Endothelial cell of umbilical vein (primary cell): Measurements from ENCODE around the gene CTIF. TPM values are rescaled to one million over a fixed set of nuclear protein-coding genes. Genes with fewer than 3 reads are reported as not detected.

ENCODE experiments used
- BruUV-seq: library from RNA; stranded (reverse); fragments of 400-500 nt; replicated peaks from 2 replicates; lab custom pipeline; 2021; lab: Mats Ljungman, UMichigan
- CTCF ChIA-PET: fragments of 300-600, 350-600 bp; sonication (Branson Sonifier 250); formaldehyde crosslinking; loops from one replicate; lab custom pipeline; 2021; ENCODE audit warnings: antibody characterized with exemption, inconsistent platforms; lab: Charles Lee
- POLR2A ChIA-PET: fragments of 300-600, 350-600 bp; sonication (Branson Sonifier 250); formaldehyde crosslinking; loops from one replicate; lab custom pipeline; 2021; ENCODE audit warnings: antibody characterized with exemption, inconsistent platforms; lab: Charles Lee
- DNase-seq: peaks from one replicate; pipeline ENCODE4 v3.0.0-alpha.2; 2011; ENCODE audit warnings: low read depth, low spot score
- FAIRE-seq: peaks from 2 replicates; lab custom pipeline; 2011; peaks lifted over from hg19 to GRCh38; lab: Jason Lieb, UNC
- H2AFZ ChIP-seq: 2 replicates; pipeline ENCODE4 v1.6.0; 2012; ENCODE audit warnings: low read depth, low read length, control low read depth, inconsistent platforms
- H3K27ac ChIP-seq: 2 replicates; pipeline ENCODE4 v1.5.1; 2011; ENCODE audit warnings: low read depth, mild to moderate bottlenecking, control low read depth, low read length, moderate library complexity; ENCODE audit not compliant: insufficient read depth
- H3K27me3 ChIP-seq, 2 experiments: 2 replicates each; pipeline versions ENCODE4 v1.6.0 to v1.6.1; 2011; ENCODE audit warnings: low read length in 2 of 2, mixed read lengths in 1 of 2; ENCODE audit not compliant: control insufficient read depth in 2 of 2, insufficient read depth in 2 of 2
- H3K36me3 ChIP-seq, 2 experiments: 2 replicates in 1 of 2; 3 replicates in 1 of 2; pipeline ENCODE4 v1.5.1; 2011; ENCODE audit warnings: low read length in 2 of 2, mild to moderate bottlenecking in 1 of 2, moderate library complexity in 1 of 2; ENCODE audit not compliant: control insufficient read depth in 2 of 2, insufficient read depth in 2 of 2; ENCODE audit errors: extremely low read depth in 1 of 2
- H3K4me1 ChIP-seq: 3 replicates; pipeline ENCODE4 v1.5.1; 2011; ENCODE audit warnings: mild to moderate bottlenecking, low read length; ENCODE audit not compliant: control insufficient read depth, insufficient read depth; ENCODE audit errors: extremely low read depth
- H3K4me2 ChIP-seq: 2 replicates; pipeline ENCODE4 v1.6.1; 2011; ENCODE audit warnings: low read length, control low read depth, mixed read lengths; ENCODE audit not compliant: insufficient read depth
- H3K4me3 ChIP-seq, 3 experiments: fragments of 200-600 bp in 1 of 3; sonication (generic), shearing (Covaris generic) in 1 of 3; replicated peaks in 1 of 3; 2 replicates each; pipeline ENCODE4 v1.5.1; 2011 to 2016; ENCODE audit warnings: control low read depth in 3 of 3, low read length in 3 of 3, mild to moderate bottlenecking in 2 of 3, inconsistent platforms in 1 of 3, low read depth in 1 of 3, moderate library complexity in 1 of 3; ENCODE audit not compliant: insufficient read depth in 1 of 3
- H3K79me2 ChIP-seq: 2 replicates; pipeline ENCODE4 v1.6.0; 2012; ENCODE audit warnings: low read length, inconsistent platforms; ENCODE audit not compliant: control insufficient read depth, insufficient read depth
- H3K9ac ChIP-seq: replicated peaks from 2 replicates; pipeline ENCODE3; 2011; ENCODE audit warnings: low read length, control low read depth; ENCODE audit not compliant: insufficient read depth; ENCODE audit errors: extremely low read depth
- H3K9me1 ChIP-seq: replicated peaks from 3 replicates; pipeline ENCODE4 v1.6.0; 2011; ENCODE audit warnings: mild to moderate bottlenecking, low read length; ENCODE audit not compliant: control insufficient read depth, insufficient read depth; ENCODE audit errors: extremely low read depth
- H3K9me3 ChIP-seq: replicated peaks from 2 replicates; pipeline ENCODE4 v1.5.1; 2012; ENCODE audit warnings: low read length, inconsistent platforms; ENCODE audit not compliant: control insufficient read depth, insufficient read depth
- H4K20me1 ChIP-seq: replicated peaks from 2 replicates; pipeline ENCODE3; 2011; ENCODE audit warnings: mild to moderate bottlenecking, low read length; ENCODE audit not compliant: control insufficient read depth, insufficient read depth; ENCODE audit errors: extremely low read depth
- CTCF ChIP-seq, 2 donors: IDR thresholded peaks; 1 replicate in 1 of 2; 2 replicates in 1 of 2; pipeline ENCODE4 v1.5.1; 2011; ENCODE audit warnings: low read length in 2 of 2, mild to moderate bottlenecking in 2 of 2, moderate library complexity in 2 of 2, control low read depth in 1 of 2, inconsistent platforms in 1 of 2, low read depth in 1 of 2; ENCODE audit not compliant: insufficient read depth in 1 of 2; ENCODE audit errors: extremely low read depth in 1 of 2
- EZH2 ChIP-seq: IDR thresholded peaks from 2 replicates; pipeline ENCODE4 v1.6.1; 2012; ENCODE audit warnings: borderline replicate concordance, low read depth, mild to moderate bottlenecking, moderate library complexity, low read length, inconsistent platforms; ENCODE audit not compliant: severe bottlenecking
- FOS ChIP-seq: IDR thresholded peaks from 2 replicates; pipeline ENCODE4 v1.6.1; 2011; ENCODE audit warnings: mild to moderate bottlenecking, low read length, moderate library complexity, borderline replicate concordance; ENCODE audit not compliant: insufficient read depth
- JUN ChIP-seq: IDR thresholded peaks from 2 replicates; pipeline ENCODE4 v1.6.1; 2011; ENCODE audit warnings: borderline replicate concordance, low read depth; ENCODE audit not compliant: insufficient read length, insufficient read depth
- dilution Hi-C: fragments of 300-500 bp; cut with MboI; formaldehyde crosslinking; loops from one replicate; pipeline ENCODE4 v1.15.0; 2019; ENCODE audit warnings: low sequenced_read_pairs; ENCODE audit not compliant: extremely low pct_ligation_motif_present
- intact Hi-C: fragments of 100-400 bp; cut with micrococcal nuclease; formaldehyde crosslinking; loops from one replicate; pipeline ENCODE4 v1.10.0; 2022
- polyA plus RNA-seq, 4 experiments: library from polyadenylated mRNA; depleted of rRNA in 3 of 4; stranded (reverse) in 3 of 4; unstranded in 1 of 4; fragments of >200 nt; gene quantifications; 2 replicates each; pipeline versions ENCODE4 v1.2.1 to v1.2.3, GENCODE V29; 2011 to 2012; ENCODE audit warnings: missing spikeins in 1 of 4
- total RNA-seq: library from RNA; stranded (reverse); gene quantifications from 2 replicates; pipeline ENCODE4 v1.2.3, GENCODE V29; 2021

The CTIF gene
- total and polyA plus RNA-seq, 2 donors (not counting 3 experiments of a cell fraction or from before 2014, with no cell fraction given) = 20.9 to 57.7 TPM

- no peaks in the 10 kb centered on the region for H3K9me1 ChIP-seq
- BruUV-seq = no TSS peak
- H4K20me1 ChIP-seq = no peaks in the 10 kb centered on the region
- peaks cover 0 to 12% of the 10 kb centered on the region in 2 experiments for H3K36me3 ChIP-seq
- DNase-seq (no peak), FAIRE-seq (no peak)
- H3K27ac ChIP-seq = no peak overlapping the region
- no peak overlapping the region for H3K4me3 ChIP-seq
- H3K79me2 ChIP-seq = no peaks in the 10 kb centered on the region
- ChIA-PET CTCF (no interaction called here), POLR2A (no interaction called here)
- H3K9ac ChIP-seq = no peak overlapping the region
- dilution Hi-C loops (no loop called here), intact Hi-C loops (no loop called here)
- no peaks in the 10 kb centered on the region for H3K9me3 ChIP-seq
- H3K27me3 ChIP-seq = no peaks in the 10 kb centered on the region
- no peak overlapping the region for H3K4me2 ChIP-seq
- H3K4me1 ChIP-seq = no peaks in the 10 kb centered on the region
- no peak overlapping the region for H2AFZ ChIP-seq
- no peak for TF ChIP-seq JUN
- no peak for TF ChIP-seq CTCF (IDR thresholded peaks at IDR 0.05; ENCODE audit: extremely low read depth in 1 of 2, insufficient read depth in 1 of 2, low read depth in 1 of 2, low read length in 2 of 2)
- no peak for TF ChIP-seq FOS
- TF ChIP-seq EZH2 = no peak
Measured at GRCh38 chr18:48803951-48804855, 265.4 kb downstream of the CTIF start.
